Thoracic aorta (tissue), 2 donors: ENCODE data around the gene CCDC88C. TPM values are rescaled to one million over a fixed set of nuclear protein-coding genes. Genes with fewer than 3 reads are reported as not detected.
"Not testable (repeated sequence)": the region's sequence is repeated elsewhere in the genome, so short reads cannot be mapped to it uniquely, and the experiment has no call there.

ENCODE experiments used
- ATAC-seq: fragments of 150-250 bp; one replicate; pipeline ENCODE4 v1.8.0; 2017; ENCODE audit warnings: low read depth; ENCODE audit not compliant: insufficient number of reproducible peaks, low FRiP score
- DNase-seq: peaks from one replicate; pipeline ENCODE4 v3.0.0-alpha.2; 2020; ENCODE audit warnings: low spot score
- H3K27ac ChIP-seq, 2 donors: fragments of 200-600 bp; sonication (generic); 1 replicate in 1 of 2; 2 replicates in 1 of 2; pipeline ENCODE4 v1.5.1; 2016; ENCODE audit warnings: mild to moderate bottlenecking in 2 of 2, moderate library complexity in 2 of 2
- H3K27me3 ChIP-seq: fragments of 200-600 bp; sonication (generic); replicated peaks from 2 replicates; pipeline ENCODE4 v1.6.0; 2016; ENCODE audit warnings: mild to moderate bottlenecking; ENCODE audit not compliant: insufficient read depth
- H3K36me3 ChIP-seq: fragments of 200-600 bp; sonication (generic); one replicate; pipeline ENCODE4 v1.5.1; 2016
- H3K4me1 ChIP-seq, 2 donors: fragments of 200-600 bp; sonication (generic); 1 replicate in 1 of 2; 2 replicates in 1 of 2; pipeline versions ENCODE4 v1.5.1 to v1.6.0; 2016; ENCODE audit warnings: low read depth in 2 of 2, mild to moderate bottlenecking in 1 of 2; ENCODE audit not compliant: control insufficient read depth in 1 of 2
- H3K4me3 ChIP-seq: fragments of 200-600 bp; sonication (generic); 2 replicates; pipeline ENCODE4 v1.5.1; 2016; ENCODE audit warnings: mild to moderate bottlenecking
- H3K9me3 ChIP-seq: fragments of 200-600 bp; sonication (generic); 2 replicates; pipeline ENCODE4 v1.5.1; 2016
- CTCF ChIP-seq: fragments of 200-600 bp; sonication (generic); IDR thresholded peaks from one replicate; pipeline ENCODE4 v1.5.1; 2019; ENCODE audit warnings: antibody characterized with exemption
- total RNA-seq, 2 donors: library from RNA; depleted of rRNA; stranded (reverse); fragments of >200 nt; gene quantifications; one replicate each; pipeline versions ENCODE4 v1.1.0 to v1.2.3, GENCODE V29; 2016

Gene CCDC88C
- total RNA-seq, 2 donors from 2014 or later, result 3.7 to 11.5 TPM

GRCh38 chr14:91228112-91229004 lies 189.3 kb downstream of the CCDC88C start:
- H3K4me1 ChIP-seq, result no peaks in the 10 kb centered on the region
- no peak overlapping the region for H3K4me3 ChIP-seq
- no peak for TF ChIP-seq CTCF
- no peak for DNase-seq
- H3K27me3 ChIP-seq, result no peaks in the 10 kb centered on the region
- no peak overlapping the region for H3K27ac ChIP-seq
- no peak for ATAC-seq
- no peaks in the 10 kb centered on the region for H3K9me3 ChIP-seq
- H3K36me3 ChIP-seq, result no peaks in the 10 kb centered on the region

- Histone ChIP-seq H3K4me3 (no peak overlapping the region), H3K9me3 (no peaks in the 10 kb centered on the region), H3K27ac (no peak overlapping the region), H3K27me3 (no peaks in the 10 kb centered on the region), H3K36me3 (no peaks in the 10 kb centered on the region), H3K4me1 (no peaks in the 10 kb centered on the region)
- ATAC-seq (no peak), DNase-seq (no peak)
- no peak for TF ChIP-seq CTCF
Observed at GRCh38 chr14:91227183-91227628, 190.4 kb downstream of the CCDC88C start.

GRCh38 chr14:91226360-91226759 lies 191.3 kb downstream of the CCDC88C start:
- H3K27me3 ChIP-seq, H3K9me3 ChIP-seq, H3K4me1 ChIP-seq, DNase-seq, H3K4me3 ChIP-seq, H3K36me3 ChIP-seq, H3K27ac ChIP-seq, ATAC-seq: not testable (repeated sequence)

GRCh38 chr14:91225025-91225424 lies 192.6 kb downstream of the CCDC88C start:
- ATAC-seq, result no peak
- Histone ChIP-seq H3K4me1 (no peaks in the 10 kb centered on the region), H3K36me3 (no peaks in the 10 kb centered on the region), H3K27me3 (no peaks in the 10 kb centered on the region), H3K9me3 (no peaks in the 10 kb centered on the region), H3K27ac (no peak overlapping the region), H3K4me3 (no peak overlapping the region)
- no peak for TF ChIP-seq CTCF
- DNase-seq, result no peak

- no peaks in the 10 kb centered on the region for H3K9me3 ChIP-seq
- H3K27me3 ChIP-seq, result no peaks in the 10 kb centered on the region
- ATAC-seq (no peak), DNase-seq (no peak)
- no peak for TF ChIP-seq CTCF
- H3K36me3 ChIP-seq, result no peaks in the 10 kb centered on the region
- no peak overlapping the region for H3K27ac ChIP-seq
- H3K4me1 ChIP-seq, result no peaks in the 10 kb centered on the region
- H3K4me3 ChIP-seq, result no peak overlapping the region
Observed at GRCh38 chr14:91223028-91223783, 194.4 kb downstream of the CCDC88C start.

Other genes with a start within 250 kb of the CCDC88C start
- 1 to 10 TPM; 1.8 to 2.0 TPM for gene GPR68, start 173.1 kb downstream of the CCDC88C start, total RNA-seq
- gene PPP4R3A, start 92.5 kb upstream of the CCDC88C start, total RNA-seq, result 100 to 1,000 TPM in 1 of 2 donors, 10 to 100 TPM in 1; 57.5 to 104 TPM